Osteocyte (in vitro differentiated cells): Measurements from ENCODE around the gene MYBPC3. TPM values are rescaled to one million over a fixed set of nuclear protein-coding genes. Genes with fewer than 3 reads are reported as not detected.

Experiments used
- DNase-seq: peaks from one replicate; pipeline ENCODE4 v3.0.0; 2021; ENCODE audit warnings: mixed read lengths; ENCODE audit not compliant: unreplicated experiment; ENCODE audit errors: extremely low spot score
- H3K27ac Mint-ChIP-seq: one replicate; pipeline ENCODE4 v1.8.0; 2021; ENCODE audit warnings: mild to moderate bottlenecking, mixed read lengths; ENCODE audit not compliant: unreplicated experiment
- H3K27me3 Mint-ChIP-seq: one replicate; pipeline ENCODE4 v1.8.0; 2021; ENCODE audit warnings: mixed read lengths; ENCODE audit not compliant: unreplicated experiment
- H3K36me3 Mint-ChIP-seq: one replicate; pipeline ENCODE4 v1.8.0; 2021; ENCODE audit warnings: mixed read lengths; ENCODE audit not compliant: unreplicated experiment
- H3K4me1 Mint-ChIP-seq: one replicate; pipeline ENCODE4 v1.8.0; 2021; ENCODE audit warnings: mixed read lengths; ENCODE audit not compliant: unreplicated experiment
- H3K4me3 Mint-ChIP-seq: one replicate; pipeline ENCODE4 v1.8.0; 2021; ENCODE audit warnings: mild to moderate bottlenecking, moderate library complexity, mixed read lengths; ENCODE audit not compliant: unreplicated experiment
- H3K9me3 Mint-ChIP-seq: one replicate; pipeline ENCODE4 v1.8.0; 2021; ENCODE audit warnings: mixed read lengths; ENCODE audit not compliant: unreplicated experiment
- CTCF ChIP-seq: fragments of 200-600 bp; sonication (generic); IDR thresholded peaks from 2 replicates; pipeline ENCODE4 v1.5.0; 2021; ENCODE audit warnings: antibody characterized with exemption, mild to moderate bottlenecking, moderate library complexity
- total RNA-seq: library from RNA; stranded (reverse); gene quantifications from 2 replicates; pipeline ENCODE4 v1.2.1, GENCODE V29; 2021

The MYBPC3 gene
- total RNA-seq, 1 donor from 2014 or later: not detected

DNA sequence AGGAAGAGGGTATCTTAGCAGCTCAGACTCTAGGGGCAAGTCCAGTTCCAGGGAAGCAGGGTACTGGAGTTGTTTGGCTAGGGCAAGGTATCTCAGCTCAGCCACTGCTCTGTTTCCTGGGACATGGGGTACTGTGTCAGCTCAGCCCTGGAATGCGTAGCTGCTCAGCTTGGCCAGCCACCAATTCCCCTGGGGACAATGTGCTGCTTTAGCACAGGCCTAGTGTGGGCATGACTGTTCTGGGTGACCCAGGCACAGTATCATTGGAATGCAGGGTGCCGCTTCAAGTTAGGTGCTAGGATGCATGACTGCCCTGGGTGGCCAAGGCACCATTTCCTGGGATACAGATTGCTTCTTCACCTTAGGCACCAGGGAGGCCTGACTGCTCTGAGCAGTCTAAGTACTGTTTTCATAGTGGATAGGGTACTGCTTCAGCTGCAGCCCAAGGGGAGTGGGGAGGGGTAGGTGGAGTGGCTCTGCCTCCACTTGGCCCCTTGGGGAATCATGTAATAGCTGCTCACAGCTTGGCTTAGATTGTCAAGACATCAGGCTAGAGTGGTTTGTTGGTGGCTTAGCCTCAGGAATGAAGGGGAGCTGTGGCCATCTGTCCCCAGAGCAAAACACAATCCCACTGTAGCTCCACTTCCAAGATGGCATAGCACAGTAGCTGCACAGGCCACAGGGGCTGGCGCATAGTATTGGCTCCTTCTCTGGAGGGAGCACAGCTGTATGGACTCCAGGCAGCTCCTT is 46.6 kb downstream of the MYBPC3 start:
- H3K27ac Mint-ChIP-seq: no peak overlapping the region
- no peak for DNase-seq
- H3K27me3 Mint-ChIP-seq: no peaks in the 10 kb centered on the region
- H3K4me1 Mint-ChIP-seq: peaks cover 5% of the 10 kb centered on the region
- peaks cover 56% of the 10 kb centered on the region for H3K36me3 Mint-ChIP-seq
- no peak overlapping the region for H3K4me3 Mint-ChIP-seq
- no peak for TF ChIP-seq CTCF
- peaks cover 6% of the 10 kb centered on the region for H3K9me3 Mint-ChIP-seq

- Mint-ChIP-seq H3K4me1 (peaks cover 5% of the 10 kb centered on the region), H3K27me3 (no peaks in the 10 kb centered on the region), H3K36me3 (peaks cover 64% of the 10 kb centered on the region), H3K4me3 (no peak overlapping the region), H3K27ac (no peak overlapping the region), H3K9me3 (peaks cover 13% of the 10 kb centered on the region)
- DNase-seq: no peak
- no peak for TF ChIP-seq CTCF
Measured at GRCh38 chr11:47302853-47303252, 49.6 kb downstream of the MYBPC3 start.

GRCh38 chr11:47299078-47299477 is 53.4 kb downstream of the MYBPC3 start:
- H3K4me3 Mint-ChIP-seq: no peak overlapping the region

DNA sequence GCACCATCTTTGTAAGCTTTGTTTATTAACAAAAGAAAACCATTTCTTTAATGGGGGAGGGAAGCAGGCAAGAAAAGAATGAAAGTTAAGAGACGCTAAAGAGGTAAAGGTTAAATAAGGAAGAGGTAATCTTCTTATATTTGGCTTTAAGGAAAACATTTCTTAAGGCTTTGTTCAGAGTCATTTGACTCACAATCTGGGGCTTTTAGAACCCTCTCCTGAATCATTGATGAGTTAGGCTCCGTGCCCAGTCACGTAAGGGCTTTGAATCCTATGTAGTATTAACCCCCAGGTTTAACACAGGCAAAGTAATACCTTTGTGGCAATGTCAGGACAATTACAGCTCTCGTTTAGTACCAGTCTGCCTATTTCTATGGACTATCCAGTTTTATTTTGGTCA is 56.5 kb downstream of the MYBPC3 start:
- Mint-ChIP-seq H3K36me3 (peaks cover 60% of the 10 kb centered on the region), H3K4me1 (no peaks in the 10 kb centered on the region)
- DNase-seq: no peak

More at GRCh38 chr11:47299078-47299477, 53.4 kb downstream of the MYBPC3 start:
- Mint-ChIP-seq H3K9me3 (peaks cover 13% of the 10 kb centered on the region), H3K27ac (no peak overlapping the region), H3K36me3 (peaks cover 74% of the 10 kb centered on the region), H3K27me3 (no peaks in the 10 kb centered on the region), H3K4me1 (no peaks in the 10 kb centered on the region)
- no peak for TF ChIP-seq CTCF
- DNase-seq: no peak

More for the DNA sequence above, 56.5 kb downstream of the MYBPC3 start:
- Mint-ChIP-seq H3K9me3 (peaks cover 6% of the 10 kb centered on the region), H3K27me3 (no peaks in the 10 kb centered on the region), H3K27ac (no peak overlapping the region), H3K4me3 (no peak overlapping the region)
- no peak for TF ChIP-seq CTCF
